HCT116 (cell line): ENCODE results near the gene CDH23.

Source experiments
- CEBPB ChIP-seq: IDR thresholded peaks from 2 replicates; pipeline ENCODE4 v1.6.1; 2012; ENCODE audit warnings: low read depth
- CTCF ChIP-seq, 3 experiments: fragments of 200-600 bp in 1 of 3; sonication (generic) in 1 of 3; IDR thresholded peaks in 2 of 3; conservative IDR thresholded peaks in 1 of 3; 2 replicates each; pipeline ENCODE4 v1.5.1; 2012 to 2017; ENCODE audit warnings: low read depth in 2 of 3, low read length in 2 of 3, antibody characterized with exemption in 1 of 3, borderline replicate concordance in 1 of 3, control low read depth in 1 of 3, mild to moderate bottlenecking in 1 of 3, mixed read lengths in 1 of 3, mixed run types in 1 of 3, moderate library complexity in 1 of 3; ENCODE audit not compliant: insufficient read depth in 1 of 3
- EGR1 ChIP-seq: IDR thresholded peaks from 2 replicates; pipeline ENCODE4 v1.6.1; 2012; ENCODE audit warnings: low read depth
- ELF1 ChIP-seq: IDR thresholded peaks from 2 replicates; pipeline ENCODE4 v1.6.1; 2012; ENCODE audit warnings: low read depth, borderline replicate concordance
- EZH2 ChIP-seq: fragments of 200-600 bp; sonication (generic); IDR thresholded peaks from 2 replicates; pipeline ENCODE4 v1.6.1; 2017; ENCODE audit warnings: antibody characterized with exemption, mixed run types
- EZH2phosphoT487 ChIP-seq: fragments of 200-600 bp; IDR thresholded peaks from 2 replicates; pipeline ENCODE4 v1.6.1; 2018; ENCODE audit warnings: antibody characterized with exemption, borderline replicate concordance
- JUND ChIP-seq: IDR thresholded peaks from 2 replicates; pipeline ENCODE4 v1.6.1; 2012
- POLR2A ChIP-seq: IDR thresholded peaks from 2 replicates; pipeline ENCODE4 v1.7.0; 2011; ENCODE audit warnings: borderline replicate concordance; ENCODE audit not compliant: insufficient read depth, insufficient read length; ENCODE audit errors: extremely low read depth
- RAD21 ChIP-seq: IDR thresholded peaks from 2 replicates; pipeline ENCODE4 v1.6.1; 2012; ENCODE audit warnings: low read depth, mild to moderate bottlenecking
- REST ChIP-seq: IDR thresholded peaks from 2 replicates; pipeline ENCODE4 v1.6.1; 2012; ENCODE audit warnings: low read depth
- ZBTB33 ChIP-seq: IDR thresholded peaks from 2 replicates; pipeline ENCODE4 v1.6.1; 2011; ENCODE audit warnings: mild to moderate bottlenecking, low read length, moderate library complexity; ENCODE audit not compliant: insufficient replicate concordance; ENCODE audit errors: extremely low read depth
- ZNF274 ChIP-seq: fragments of 200-500 bp; sonication (Bioruptor generic); IDR thresholded peaks from 2 replicates; pipeline ENCODE4 v1.6.1; 2014; ENCODE audit warnings: mild to moderate bottlenecking, low read depth, low read length, inconsistent platforms

- no peak for TF ChIP-seq JUND
- no peak for TF ChIP-seq CTCF (IDR thresholded peaks at IDR 0.05 in 2 of 3, conservative IDR thresholded peaks at IDR 0.05 in 1 of 3; ENCODE audit: borderline replicate concordance in 1 of 3, insufficient read depth in 1 of 3, low read depth in 2 of 3, low read length in 2 of 3)
- TF ChIP-seq RAD21 = no peak
- TF ChIP-seq EZH2phosphoT487 = no peak
- TF ChIP-seq CEBPB = no peak
- no peak for TF ChIP-seq POLR2A
- TF ChIP-seq EGR1 = no peak
- TF ChIP-seq ZNF274 = no peak
- TF ChIP-seq ELF1 = no peak
- no peak for TF ChIP-seq REST
- no peak for TF ChIP-seq ZBTB33
- no peak for TF ChIP-seq EZH2
These were observed 34.6 kb upstream of the CDH23 start for GRCh38 chr10:71362141-71362540.
